Type B pancreatic cell (in vitro differentiated cells): Measurements from ENCODE around the gene EVA1A. TPM values are rescaled to one million over a fixed set of nuclear protein-coding genes. Genes with fewer than 3 reads are reported as not detected.

Experiments used
- DNase-seq: peaks from one replicate; pipeline ENCODE4 v3.0.0; 2021; ENCODE audit warnings: mixed read lengths; ENCODE audit not compliant: unreplicated experiment; ENCODE audit errors: extremely low spot score
- H3K27ac Mint-ChIP-seq: 2 replicates; pipeline ENCODE4 v1.8.0; 2021; ENCODE audit warnings: mild to moderate bottlenecking, mixed read lengths
- H3K27me3 Mint-ChIP-seq: 2 replicates; pipeline ENCODE4 v1.8.0; 2021; ENCODE audit warnings: mixed read lengths
- H3K36me3 Mint-ChIP-seq: 2 replicates; pipeline ENCODE4 v1.8.0; 2021; ENCODE audit warnings: mixed read lengths
- H3K4me1 Mint-ChIP-seq: one replicate; pipeline ENCODE4 v1.8.0; 2021; ENCODE audit warnings: mixed read lengths; ENCODE audit not compliant: unreplicated experiment
- H3K4me3 Mint-ChIP-seq: 2 replicates; pipeline ENCODE4 v1.8.0; 2021; ENCODE audit warnings: mild to moderate bottlenecking, mixed read lengths
- H3K9me3 Mint-ChIP-seq: 2 replicates; pipeline ENCODE4 v1.8.0; 2021; ENCODE audit warnings: mixed read lengths
- total RNA-seq: library from RNA; stranded (reverse); gene quantifications from 2 replicates; pipeline ENCODE4 v1.2.1, GENCODE V29; 2021; ENCODE audit warnings: low replicate concordance
- TF ChIP-seq, protein P1 (sequence below): fragments of 200-600 bp; sonication (generic); conservative IDR thresholded peaks from 2 replicates; pipeline ENCODE4 v1.5.0; 2021; ENCODE audit warnings: antibody characterized with exemption, mild to moderate bottlenecking

The EVA1A gene
- total RNA-seq, 1 donor from 2014 or later = 13.5 TPM

DNA sequence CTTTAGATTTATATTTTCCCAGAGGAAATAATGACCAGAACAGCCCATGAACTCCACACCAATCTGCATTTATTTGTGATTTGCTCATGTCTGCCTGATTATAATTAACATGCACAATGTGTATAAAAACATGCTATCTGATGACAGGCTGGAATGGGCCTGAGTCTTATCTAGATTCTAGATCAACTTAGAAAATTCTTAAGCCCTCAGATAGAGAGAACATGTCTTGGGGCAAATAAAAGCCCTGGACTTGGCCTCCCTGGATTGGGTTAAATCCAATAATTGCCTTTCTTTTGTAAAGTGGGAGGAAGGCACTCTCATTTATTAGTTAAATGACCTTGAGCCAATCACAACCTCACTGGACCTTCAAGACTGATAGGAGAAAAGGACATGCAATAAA, 61.8 kb downstream of the EVA1A start:
- peaks cover 8% of the 10 kb centered on the region for H3K36me3 Mint-ChIP-seq
- no peak for DNase-seq
- no peaks in the 10 kb centered on the region for H3K27me3 Mint-ChIP-seq
- H3K9me3 Mint-ChIP-seq = no peaks in the 10 kb centered on the region
- peaks cover 8% of the 10 kb centered on the region for H3K4me1 Mint-ChIP-seq
- H3K27ac Mint-ChIP-seq = no peak overlapping the region
- TF ChIP-seq, protein P1, sequence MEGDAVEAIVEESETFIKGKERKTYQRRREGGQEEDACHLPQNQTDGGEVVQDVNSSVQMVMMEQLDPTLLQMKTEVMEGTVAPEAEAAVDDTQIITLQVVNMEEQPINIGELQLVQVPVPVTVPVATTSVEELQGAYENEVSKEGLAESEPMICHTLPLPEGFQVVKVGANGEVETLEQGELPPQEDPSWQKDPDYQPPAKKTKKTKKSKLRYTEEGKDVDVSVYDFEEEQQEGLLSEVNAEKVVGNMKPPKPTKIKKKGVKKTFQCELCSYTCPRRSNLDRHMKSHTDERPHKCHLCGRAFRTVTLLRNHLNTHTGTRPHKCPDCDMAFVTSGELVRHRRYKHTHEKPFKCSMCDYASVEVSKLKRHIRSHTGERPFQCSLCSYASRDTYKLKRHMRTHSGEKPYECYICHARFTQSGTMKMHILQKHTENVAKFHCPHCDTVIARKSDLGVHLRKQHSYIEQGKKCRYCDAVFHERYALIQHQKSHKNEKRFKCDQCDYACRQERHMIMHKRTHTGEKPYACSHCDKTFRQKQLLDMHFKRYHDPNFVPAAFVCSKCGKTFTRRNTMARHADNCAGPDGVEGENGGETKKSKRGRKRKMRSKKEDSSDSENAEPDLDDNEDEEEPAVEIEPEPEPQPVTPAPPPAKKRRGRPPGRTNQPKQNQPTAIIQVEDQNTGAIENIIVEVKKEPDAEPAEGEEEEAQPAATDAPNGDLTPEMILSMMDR = no peak
- H3K4me3 Mint-ChIP-seq = no peak overlapping the region

DNA sequence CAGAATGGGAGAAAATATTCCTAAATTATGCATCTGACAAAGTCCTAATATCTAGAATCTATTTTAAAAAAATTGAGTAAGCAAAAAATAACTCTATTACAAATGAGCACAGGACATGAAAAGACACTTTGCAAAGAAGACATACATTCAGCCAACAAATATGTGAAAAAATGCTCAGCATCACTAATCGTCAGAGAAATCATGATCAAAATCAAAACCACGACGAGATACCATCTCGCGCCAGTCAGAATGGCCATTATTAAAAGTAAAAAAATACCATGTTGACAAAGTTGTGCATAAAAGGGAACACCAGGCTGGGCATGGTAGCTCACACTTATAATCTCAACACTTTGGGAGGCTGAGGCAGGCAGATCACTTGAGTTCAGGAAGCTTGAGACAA, 63.5 kb downstream of the EVA1A start:
- peaks cover 5% of the 10 kb centered on the region for H3K27me3 Mint-ChIP-seq
- peaks cover 8% of the 10 kb centered on the region for H3K4me1 Mint-ChIP-seq
- H3K36me3 Mint-ChIP-seq = peaks cover 14% of the 10 kb centered on the region
- DNase-seq = no peak
- H3K4me3 Mint-ChIP-seq = no peak overlapping the region
- no peaks in the 10 kb centered on the region for H3K9me3 Mint-ChIP-seq
- no peak overlapping the region for H3K27ac Mint-ChIP-seq
- TF ChIP-seq, protein P1 = no peak

DNA sequence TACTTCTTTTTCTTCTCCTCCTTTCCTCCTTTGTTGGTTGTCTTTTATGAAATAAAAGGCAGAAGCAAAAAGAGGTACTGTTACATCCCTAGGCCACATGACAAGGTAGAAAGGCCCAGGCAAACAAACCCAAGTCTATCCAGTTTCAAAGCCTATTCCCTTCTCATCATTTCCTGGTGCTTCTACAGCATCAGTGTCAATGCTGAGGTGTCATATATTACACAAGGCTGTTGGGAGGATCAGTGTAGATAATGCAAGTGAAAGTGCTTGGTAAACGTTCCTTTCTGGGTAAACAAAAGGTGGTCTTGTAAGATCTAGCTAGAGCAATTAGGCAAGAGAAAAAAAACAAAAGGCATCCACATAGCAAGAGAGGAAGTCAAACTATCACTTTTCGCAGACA, 64.9 kb downstream of the EVA1A start:
- TF ChIP-seq, protein P1 = no peak
- DNase-seq = no peak
- Mint-ChIP-seq H3K9me3 (no peaks in the 10 kb centered on the region), H3K36me3 (peaks cover 18% of the 10 kb centered on the region), H3K4me3 (no peak overlapping the region), H3K27me3 (peaks cover 8% of the 10 kb centered on the region), H3K4me1 (peaks cover 5% of the 10 kb centered on the region), H3K27ac (no peak overlapping the region)

DNA sequence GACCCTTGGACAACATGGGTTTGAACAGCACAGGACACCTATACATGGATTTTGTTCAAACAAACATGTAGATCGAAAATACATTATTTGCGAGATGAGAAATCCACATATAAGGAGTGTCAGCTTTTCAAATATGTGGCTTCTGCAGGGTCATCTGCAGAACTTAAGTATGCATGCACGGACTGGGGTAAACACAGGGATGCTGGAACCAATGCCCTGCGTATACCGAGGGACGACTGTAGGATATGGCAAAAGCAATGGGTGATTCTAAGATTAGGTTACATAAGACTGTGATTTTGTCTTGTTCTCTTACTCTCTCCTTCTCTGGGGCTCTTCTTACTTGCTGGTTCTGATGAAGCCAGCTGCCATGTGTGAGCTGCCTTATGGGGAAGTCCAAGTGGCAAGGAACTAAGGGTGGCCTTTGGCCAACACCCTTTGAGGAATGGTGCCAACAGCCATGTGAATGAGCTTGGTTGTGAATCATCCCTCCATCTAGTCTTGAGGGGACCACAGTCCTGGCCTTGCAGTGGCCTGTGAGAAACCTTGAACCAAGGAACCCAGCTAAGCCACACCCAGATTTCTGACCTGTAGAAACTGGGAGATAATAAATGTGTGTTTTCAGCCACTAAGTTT, 66.5 kb downstream of the EVA1A start:
- no peaks in the 10 kb centered on the region for H3K9me3 Mint-ChIP-seq
- H3K27ac Mint-ChIP-seq = no peak overlapping the region
- no peaks in the 10 kb centered on the region for H3K4me1 Mint-ChIP-seq
- H3K27me3 Mint-ChIP-seq = peaks cover 17% of the 10 kb centered on the region
- TF ChIP-seq, protein P1 = no peak
- DNase-seq = no peak
- H3K4me3 Mint-ChIP-seq = no peak overlapping the region
- peaks cover 19% of the 10 kb centered on the region for H3K36me3 Mint-ChIP-seq

DNA sequence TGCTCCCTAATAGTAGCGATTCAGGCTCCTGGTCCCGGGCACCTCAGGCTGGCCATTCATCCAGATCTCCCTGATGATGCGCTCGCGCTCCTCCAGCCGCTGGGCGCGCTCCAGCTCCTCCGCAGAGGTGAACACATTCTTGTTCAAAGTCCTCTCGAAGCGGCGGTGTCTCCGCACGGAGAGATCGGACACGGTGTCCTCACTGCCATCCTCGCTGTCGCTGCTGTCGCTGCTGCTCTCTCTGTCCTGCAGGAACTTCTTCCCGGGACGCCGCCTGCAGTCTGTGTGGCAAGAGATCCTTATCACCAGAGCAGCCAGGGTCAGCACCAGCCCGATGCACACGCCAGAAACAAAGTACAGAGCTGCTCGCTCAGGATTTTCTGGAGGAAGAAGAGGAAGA, 67.5 kb downstream of the EVA1A start:
- TF ChIP-seq, protein P1 = no peak
- Mint-ChIP-seq H3K27ac (no peak overlapping the region), H3K36me3 (peaks cover 23% of the 10 kb centered on the region), H3K4me3 (no peak overlapping the region), H3K9me3 (no peaks in the 10 kb centered on the region), H3K27me3 (peaks cover 27% of the 10 kb centered on the region), H3K4me1 (no peaks in the 10 kb centered on the region)
- DNase-seq = no peak
